NT2/D1 (cell line): Measurements from ENCODE around the gene CACNA1D.

Source experiments
- YY1 ChIP-seq: IDR thresholded peaks from 2 replicates; pipeline ENCODE4 v1.6.1; 2011; ENCODE audit not compliant: insufficient read length, insufficient read depth
- ZNF274 ChIP-seq: IDR thresholded peaks from 2 replicates; pipeline ENCODE4 v1.6.1; 2011; ENCODE audit warnings: mild to moderate bottlenecking, low read depth, low read length

DNA sequence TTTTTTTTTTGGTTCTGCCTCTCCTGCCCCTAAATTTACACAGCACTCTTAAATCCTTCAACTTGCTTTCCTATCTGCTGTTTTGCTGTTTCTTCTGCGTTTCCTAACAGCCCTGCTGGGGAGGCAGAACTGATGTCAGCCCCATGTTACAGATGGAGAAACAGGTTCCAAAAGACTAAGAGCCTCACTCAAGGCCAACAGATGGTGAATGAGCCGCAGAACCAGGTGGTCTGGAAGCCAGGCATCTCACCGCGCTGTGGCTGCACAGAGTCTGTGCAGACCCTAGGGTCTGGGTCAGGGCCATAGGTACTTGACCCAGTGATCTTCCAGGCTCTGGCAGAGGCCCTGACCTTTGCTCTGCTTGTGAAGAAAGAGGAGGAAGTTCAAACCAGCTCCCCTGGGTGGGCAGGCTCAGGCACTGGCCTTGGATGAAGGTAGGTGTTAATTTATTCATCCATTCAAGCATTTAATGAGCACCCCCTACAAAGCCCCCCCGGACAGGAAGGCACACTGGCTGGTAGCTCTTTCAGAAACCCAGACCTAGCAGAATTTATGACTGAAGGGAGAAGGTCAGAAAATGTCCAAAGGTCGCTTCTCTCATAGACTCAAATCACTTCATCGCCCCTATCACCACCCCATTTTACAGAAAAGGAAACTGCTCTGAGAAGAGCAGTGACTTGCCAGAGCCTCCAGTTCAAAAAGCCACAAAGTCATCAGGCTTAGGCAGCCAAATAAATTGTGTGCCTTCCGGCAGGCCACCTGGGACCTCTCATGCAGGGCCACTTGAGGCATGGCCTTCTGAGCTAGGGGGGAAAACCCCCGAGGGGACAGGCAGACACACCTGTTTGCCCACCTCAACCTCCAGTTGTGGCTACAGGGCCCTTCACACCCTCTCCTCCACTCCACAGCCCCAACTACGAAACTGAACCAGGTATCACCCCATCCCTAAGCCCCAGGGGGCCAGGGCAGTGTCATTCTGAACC is 349.1 kb downstream of the CACNA1D start:
- TF ChIP-seq YY1, result no peak
- TF ChIP-seq ZNF274, result no peak
